Stimulated activated CD4-positive, alpha-beta T cell treated with anti-CD3 and anti-CD28 coated beads, TNF-alpha, amount 100 ng/mL, for 1 hour (primary cell): ENCODE data around the gene OR2T1.
"Not testable (repeated sequence)": the region's sequence is repeated elsewhere in the genome, so short reads cannot be mapped to it uniquely, and the experiment has no call there.

Experiments used
- DNase-seq, 3 donors: peaks; one replicate each; pipeline ENCODE4 v3.0.0-alpha.2; 2020; ENCODE audit warnings: low read depth in 3 of 3, low spot score in 1 of 3

Gene OR2T1

GRCh38 chr1:248402748-248403147 lies at the start of gene OR2T1:
TSS of gene OR2T1 (plus strand) at chr1:248403048. CDS start at chr1:248406148, 3,100 bp downstream.
- no peak for DNase-seq

- DNase-seq, result no peak
These were observed 43.4 kb upstream of the OR2T1 start for GRCh38 chr1:248359415-248359814.

- no peak for DNase-seq
These were observed 41.6 kb upstream of the OR2T1 start, which contains the start of gene OR2T4 for GRCh38 chr1:248361121-248361715. TSS of gene OR2T4 (plus strand) at chr1:248361665. CDS start at chr1:248361665, 0 bp downstream.

GRCh38 chr1:248366609-248367008 lies 36.2 kb upstream of the OR2T1 start:
- DNase-seq, result no peak

GRCh38 chr1:248372394-248372793 lies 30.5 kb upstream of the OR2T1 start:
- no peak for DNase-seq

GRCh38 chr1:248373761-248374160 lies 29.1 kb upstream of the OR2T1 start:
- DNase-seq, result no peak

- no peak for DNase-seq
These were observed 27.4 kb upstream of the OR2T1 start, which contains the start of gene OR2T6 for GRCh38 chr1:248375446-248375845. TSS of gene OR2T6 (plus strand) at chr1:248375746. CDS start at chr1:248387609, 11,863 bp downstream.

GRCh38 chr1:248376916-248377315 lies 25.9 kb upstream of the OR2T1 start:
- DNase-seq, result no peak

- no peak for DNase-seq
These were observed 22.0 kb upstream of the OR2T1 start for GRCh38 chr1:248380854-248381253.

- DNase-seq, result no peak
These were observed 14.4 kb upstream of the OR2T1 start for GRCh38 chr1:248388426-248388825.

GRCh38 chr1:248393050-248393449 lies 9.8 kb upstream of the OR2T1 start:
- DNase-seq, result no peak

- DNase-seq, result no peak
These were observed 1.2 kb downstream of the OR2T1 start for GRCh38 chr1:248404024-248404423.

- no peak for DNase-seq
These were observed 4.2 kb downstream of the OR2T1 start for GRCh38 chr1:248406721-248407692.

- no peak for DNase-seq
These were observed 13.4 kb downstream of the OR2T1 start for GRCh38 chr1:248416226-248416625.

GRCh38 chr1:248417854-248418253 lies 15.0 kb downstream of the OR2T1 start:
- no peak for DNase-seq

GRCh38 chr1:248421384-248421783 lies 18.5 kb downstream of the OR2T1 start:
- no peak for DNase-seq

- DNase-seq, result not testable (repeated sequence)
These were observed 24.8 kb downstream of the OR2T1 start for GRCh38 chr1:248427526-248428191.

GRCh38 chr1:248428192-248428533 lies 25.3 kb downstream of the OR2T1 start:
- not testable (repeated sequence) for DNase-seq

GRCh38 chr1:248431683-248432082 lies 28.8 kb downstream of the OR2T1 start:
- DNase-seq, result not testable (repeated sequence)

- not testable (repeated sequence) for DNase-seq
These were observed 29.4 kb downstream of the OR2T1 start for GRCh38 chr1:248432201-248432600.

- not testable (repeated sequence) for DNase-seq
These were observed 31.1 kb downstream of the OR2T1 start for GRCh38 chr1:248433811-248434415.
